GM12878 (cell line): Measurements from ENCODE around the gene CAMK4.

ENCODE experiments used
- CEBPB ChIP-seq, 2 experiments: fragments of 150-350 bp in 1 of 2; IDR thresholded peaks; 2 replicates each; pipeline ENCODE4 v1.6.1; 2012 to 2014; ENCODE audit warnings: low read depth in 2 of 2, low read length in 2 of 2, borderline replicate concordance in 1 of 2, inconsistent platforms in 1 of 2
- CTCF ChIP-seq, 3 experiments: IDR thresholded peaks in 2 of 3; conservative IDR thresholded peaks in 1 of 3; 2 replicates each; pipeline ENCODE4 v1.5.1; 2011; ENCODE audit warnings: low read depth in 3 of 3, low read length in 3 of 3, mild to moderate bottlenecking in 3 of 3, control low read depth in 2 of 3, moderate library complexity in 2 of 3, inconsistent platforms in 1 of 3, mixed read lengths in 1 of 3; ENCODE audit not compliant: control insufficient read depth in 2 of 3, insufficient read depth in 1 of 3; ENCODE audit errors: extremely low read depth in 1 of 3
- EP300 ChIP-seq, 2 experiments: fragments of 150-350 bp in 1 of 2; IDR thresholded peaks; 2 replicates each; pipeline ENCODE4 v1.6.1; 2011 to 2012; ENCODE audit warnings: low read depth in 2 of 2, low read length in 2 of 2, borderline replicate concordance in 1 of 2, improper control_type of control experiment in 1 of 2, inconsistent platforms in 1 of 2; ENCODE audit not compliant: control insufficient read depth in 1 of 2
- GABPA ChIP-seq: IDR thresholded peaks from 2 replicates; pipeline ENCODE4 v1.6.1; 2014; ENCODE audit warnings: antibody characterized with exemption, low read depth, mild to moderate bottlenecking, inconsistent platforms
- JUND ChIP-seq: IDR thresholded peaks from 2 replicates; pipeline ENCODE4 v1.6.1; 2012; ENCODE audit warnings: low read depth, mild to moderate bottlenecking, low read length, improper control_type of control experiment, moderate library complexity
- MAX ChIP-seq: IDR thresholded peaks from 2 replicates; pipeline ENCODE4 v1.6.1; 2012; ENCODE audit warnings: low read depth, low read length, improper control_type of control experiment
- NFIC ChIP-seq: IDR thresholded peaks from 2 replicates; pipeline ENCODE4 v1.6.1; 2012; ENCODE audit warnings: low read depth, mild to moderate bottlenecking, inconsistent platforms, low read length, moderate library complexity
- POLR2A ChIP-seq: IDR thresholded peaks from 2 replicates; pipeline ENCODE4 v1.6.1; 2011; ENCODE audit warnings: low read depth, mild to moderate bottlenecking, low read length
- POLR2AphosphoS5 ChIP-seq: IDR thresholded peaks from 2 replicates; pipeline ENCODE4 v1.6.1; 2011; ENCODE audit warnings: mild to moderate bottlenecking, low read length, inconsistent platforms
- ZNF207 ChIP-seq: fragments of 450-650 bp; IDR thresholded peaks from 2 replicates; pipeline ENCODE4 v1.6.1; 2014; ENCODE audit warnings: antibody characterized with exemption, mild to moderate bottlenecking, borderline replicate concordance
- TF ChIP-seq, protein P1 (sequence below): fragments of 450-650 bp; IDR thresholded peaks from 2 replicates; pipeline ENCODE4 v1.6.1; 2014; ENCODE audit warnings: mild to moderate bottlenecking
- TF ChIP-seq, protein P2 (sequence below): IDR thresholded peaks from 2 replicates; pipeline ENCODE4 v1.6.1; 2012; ENCODE audit warnings: mild to moderate bottlenecking, low read depth, low read length
- TF ChIP-seq, protein P3 (sequence below): IDR thresholded peaks from 2 replicates; pipeline ENCODE4 v1.6.1; 2012; ENCODE audit warnings: improper control_type of control experiment, low read depth, low read length; ENCODE audit not compliant: insufficient replicate concordance

- TF ChIP-seq EP300 (IDR thresholded peaks at IDR 0.05; ENCODE audit: borderline replicate concordance in 1 of 2, control insufficient read depth in 1 of 2, low read depth in 2 of 2, low read length in 2 of 2), result no peak
- TF ChIP-seq, protein P1, sequence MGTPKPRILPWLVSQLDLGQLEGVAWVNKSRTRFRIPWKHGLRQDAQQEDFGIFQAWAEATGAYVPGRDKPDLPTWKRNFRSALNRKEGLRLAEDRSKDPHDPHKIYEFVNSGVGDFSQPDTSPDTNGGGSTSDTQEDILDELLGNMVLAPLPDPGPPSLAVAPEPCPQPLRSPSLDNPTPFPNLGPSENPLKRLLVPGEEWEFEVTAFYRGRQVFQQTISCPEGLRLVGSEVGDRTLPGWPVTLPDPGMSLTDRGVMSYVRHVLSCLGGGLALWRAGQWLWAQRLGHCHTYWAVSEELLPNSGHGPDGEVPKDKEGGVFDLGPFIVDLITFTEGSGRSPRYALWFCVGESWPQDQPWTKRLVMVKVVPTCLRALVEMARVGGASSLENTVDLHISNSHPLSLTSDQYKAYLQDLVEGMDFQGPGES, result no peak
- TF ChIP-seq JUND, result no peak
- TF ChIP-seq POLR2A, result no peak
- no peak for TF ChIP-seq CTCF (IDR thresholded peaks at IDR 0.05 in 2 of 3, conservative IDR thresholded peaks at IDR 0.05 in 1 of 3; ENCODE audit: control insufficient read depth in 2 of 3, extremely low read depth in 1 of 3, insufficient read depth in 1 of 3, low read depth in 3 of 3, low read length in 3 of 3)
- TF ChIP-seq, protein P2, sequence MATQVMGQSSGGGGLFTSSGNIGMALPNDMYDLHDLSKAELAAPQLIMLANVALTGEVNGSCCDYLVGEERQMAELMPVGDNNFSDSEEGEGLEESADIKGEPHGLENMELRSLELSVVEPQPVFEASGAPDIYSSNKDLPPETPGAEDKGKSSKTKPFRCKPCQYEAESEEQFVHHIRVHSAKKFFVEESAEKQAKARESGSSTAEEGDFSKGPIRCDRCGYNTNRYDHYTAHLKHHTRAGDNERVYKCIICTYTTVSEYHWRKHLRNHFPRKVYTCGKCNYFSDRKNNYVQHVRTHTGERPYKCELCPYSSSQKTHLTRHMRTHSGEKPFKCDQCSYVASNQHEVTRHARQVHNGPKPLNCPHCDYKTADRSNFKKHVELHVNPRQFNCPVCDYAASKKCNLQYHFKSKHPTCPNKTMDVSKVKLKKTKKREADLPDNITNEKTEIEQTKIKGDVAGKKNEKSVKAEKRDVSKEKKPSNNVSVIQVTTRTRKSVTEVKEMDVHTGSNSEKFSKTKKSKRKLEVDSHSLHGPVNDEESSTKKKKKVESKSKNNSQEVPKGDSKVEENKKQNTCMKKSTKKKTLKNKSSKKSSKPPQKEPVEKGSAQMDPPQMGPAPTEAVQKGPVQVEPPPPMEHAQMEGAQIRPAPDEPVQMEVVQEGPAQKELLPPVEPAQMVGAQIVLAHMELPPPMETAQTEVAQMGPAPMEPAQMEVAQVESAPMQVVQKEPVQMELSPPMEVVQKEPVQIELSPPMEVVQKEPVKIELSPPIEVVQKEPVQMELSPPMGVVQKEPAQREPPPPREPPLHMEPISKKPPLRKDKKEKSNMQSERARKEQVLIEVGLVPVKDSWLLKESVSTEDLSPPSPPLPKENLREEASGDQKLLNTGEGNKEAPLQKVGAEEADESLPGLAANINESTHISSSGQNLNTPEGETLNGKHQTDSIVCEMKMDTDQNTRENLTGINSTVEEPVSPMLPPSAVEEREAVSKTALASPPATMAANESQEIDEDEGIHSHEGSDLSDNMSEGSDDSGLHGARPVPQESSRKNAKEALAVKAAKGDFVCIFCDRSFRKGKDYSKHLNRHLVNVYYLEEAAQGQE, result no peak
- no peak for TF ChIP-seq POLR2AphosphoS5
- no peak for TF ChIP-seq NFIC
- no peak for TF ChIP-seq MAX
- no peak for TF ChIP-seq GABPA
- TF ChIP-seq, protein P3, sequence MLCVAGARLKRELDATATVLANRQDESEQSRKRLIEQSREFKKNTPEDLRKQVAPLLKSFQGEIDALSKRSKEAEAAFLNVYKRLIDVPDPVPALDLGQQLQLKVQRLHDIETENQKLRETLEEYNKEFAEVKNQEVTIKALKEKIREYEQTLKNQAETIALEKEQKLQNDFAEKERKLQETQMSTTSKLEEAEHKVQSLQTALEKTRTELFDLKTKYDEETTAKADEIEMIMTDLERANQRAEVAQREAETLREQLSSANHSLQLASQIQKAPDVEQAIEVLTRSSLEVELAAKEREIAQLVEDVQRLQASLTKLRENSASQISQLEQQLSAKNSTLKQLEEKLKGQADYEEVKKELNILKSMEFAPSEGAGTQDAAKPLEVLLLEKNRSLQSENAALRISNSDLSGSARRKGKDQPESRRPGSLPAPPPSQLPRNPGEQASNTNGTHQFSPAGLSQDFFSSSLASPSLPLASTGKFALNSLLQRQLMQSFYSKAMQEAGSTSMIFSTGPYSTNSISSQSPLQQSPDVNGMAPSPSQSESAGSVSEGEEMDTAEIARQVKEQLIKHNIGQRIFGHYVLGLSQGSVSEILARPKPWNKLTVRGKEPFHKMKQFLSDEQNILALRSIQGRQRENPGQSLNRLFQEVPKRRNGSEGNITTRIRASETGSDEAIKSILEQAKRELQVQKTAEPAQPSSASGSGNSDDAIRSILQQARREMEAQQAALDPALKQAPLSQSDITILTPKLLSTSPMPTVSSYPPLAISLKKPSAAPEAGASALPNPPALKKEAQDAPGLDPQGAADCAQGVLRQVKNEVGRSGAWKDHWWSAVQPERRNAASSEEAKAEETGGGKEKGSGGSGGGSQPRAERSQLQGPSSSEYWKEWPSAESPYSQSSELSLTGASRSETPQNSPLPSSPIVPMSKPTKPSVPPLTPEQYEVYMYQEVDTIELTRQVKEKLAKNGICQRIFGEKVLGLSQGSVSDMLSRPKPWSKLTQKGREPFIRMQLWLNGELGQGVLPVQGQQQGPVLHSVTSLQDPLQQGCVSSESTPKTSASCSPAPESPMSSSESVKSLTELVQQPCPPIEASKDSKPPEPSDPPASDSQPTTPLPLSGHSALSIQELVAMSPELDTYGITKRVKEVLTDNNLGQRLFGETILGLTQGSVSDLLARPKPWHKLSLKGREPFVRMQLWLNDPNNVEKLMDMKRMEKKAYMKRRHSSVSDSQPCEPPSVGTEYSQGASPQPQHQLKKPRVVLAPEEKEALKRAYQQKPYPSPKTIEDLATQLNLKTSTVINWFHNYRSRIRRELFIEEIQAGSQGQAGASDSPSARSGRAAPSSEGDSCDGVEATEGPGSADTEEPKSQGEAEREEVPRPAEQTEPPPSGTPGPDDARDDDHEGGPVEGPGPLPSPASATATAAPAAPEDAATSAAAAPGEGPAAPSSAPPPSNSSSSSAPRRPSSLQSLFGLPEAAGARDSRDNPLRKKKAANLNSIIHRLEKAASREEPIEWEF, result no peak
- TF ChIP-seq ZNF207, result no peak
- no peak for TF ChIP-seq CEBPB (IDR thresholded peaks at IDR 0.05; ENCODE audit: borderline replicate concordance in 1 of 2, low read depth in 2 of 2, low read length in 2 of 2)
Observed at GRCh38 chr5:111422747-111423720, 198.8 kb downstream of the CAMK4 start.
